Chondrocyte (in vitro differentiated cells): Measurements from ENCODE around the gene ZNF385B. TPM values are rescaled to one million over a fixed set of nuclear protein-coding genes. Genes with fewer than 3 reads are reported as not detected.
A peak's percentile ranks its signal among the peaks of the same experiment; 100 is the strongest.

Source experiments
- DNase-seq: peaks from one replicate; pipeline ENCODE4 v3.0.0; 2021; ENCODE audit warnings: mixed read lengths, low spot score
- H3K27ac Mint-ChIP-seq: one replicate; pipeline ENCODE4 v1.8.0; 2021; ENCODE audit warnings: mild to moderate bottlenecking, moderate library complexity, mixed read lengths; ENCODE audit not compliant: unreplicated experiment
- H3K27me3 Mint-ChIP-seq: 2 replicates; pipeline ENCODE4 v1.8.0; 2021; ENCODE audit warnings: low read depth, mixed read lengths
- H3K36me3 Mint-ChIP-seq: 2 replicates; pipeline ENCODE4 v1.8.0; 2021; ENCODE audit warnings: low read depth, mixed read lengths
- H3K4me1 Mint-ChIP-seq: 2 replicates; pipeline ENCODE4 v1.8.0; 2021; ENCODE audit warnings: low read depth, mild to moderate bottlenecking, mixed read lengths
- H3K4me3 Mint-ChIP-seq: one replicate; pipeline ENCODE4 v1.8.0; 2021; ENCODE audit warnings: mild to moderate bottlenecking, moderate library complexity, mixed read lengths; ENCODE audit not compliant: unreplicated experiment
- H3K9me3 Mint-ChIP-seq: 2 replicates; pipeline ENCODE4 v1.8.0; 2021; ENCODE audit warnings: low read depth, mixed read lengths
- CTCF ChIP-seq: fragments of 200-600 bp; sonication (generic); IDR thresholded peaks from 2 replicates; pipeline ENCODE4 v1.5.0; 2021; ENCODE audit warnings: antibody characterized with exemption, mild to moderate bottlenecking, moderate library complexity
- total RNA-seq: library from RNA; stranded (reverse); gene quantifications from 3 replicates; pipeline ENCODE4 v1.2.1, GENCODE V29; 2021

ZNF385B gene
- total RNA-seq, 1 donor from 2014 or later = 0.25 TPM

- peaks cover 8% of the 10 kb centered on the region for H3K4me1 Mint-ChIP-seq
- no peak for TF ChIP-seq CTCF
- peaks cover 60% of the 10 kb centered on the region for H3K27me3 Mint-ChIP-seq
- no peaks in the 10 kb centered on the region for H3K9me3 Mint-ChIP-seq
- no peak overlapping the region for H3K27ac Mint-ChIP-seq
- H3K36me3 Mint-ChIP-seq = no peaks in the 10 kb centered on the region
- no peak overlapping the region for H3K4me3 Mint-ChIP-seq
- no peak for DNase-seq
Measured at GRCh38 chr2:179855673-179856072, 5.7 kb downstream of the ZNF385B start.

GRCh38 chr2:179854891-179855290, 6.5 kb downstream of the ZNF385B start:
- H3K4me3 Mint-ChIP-seq = no peak overlapping the region
- no peaks in the 10 kb centered on the region for H3K9me3 Mint-ChIP-seq
- H3K27ac Mint-ChIP-seq = no peak overlapping the region
- no peak for DNase-seq
- H3K27me3 Mint-ChIP-seq = peaks cover 53% of the 10 kb centered on the region
- no peaks in the 10 kb centered on the region for H3K36me3 Mint-ChIP-seq
- peaks cover 8% of the 10 kb centered on the region for H3K4me1 Mint-ChIP-seq
- no peak for TF ChIP-seq CTCF

GRCh38 chr2:179853108-179853507, 8.3 kb downstream of the ZNF385B start:
- no peak for TF ChIP-seq CTCF
- H3K4me1 Mint-ChIP-seq = peaks cover 8% of the 10 kb centered on the region
- H3K27me3 Mint-ChIP-seq = peaks cover 37% of the 10 kb centered on the region
- H3K9me3 Mint-ChIP-seq = no peaks in the 10 kb centered on the region
- DNase-seq = no peak
- no peak overlapping the region for H3K4me3 Mint-ChIP-seq
- H3K36me3 Mint-ChIP-seq = no peaks in the 10 kb centered on the region
- no peak overlapping the region for H3K27ac Mint-ChIP-seq

- TF ChIP-seq CTCF = peak; percentile 78
- Mint-ChIP-seq H3K4me3 (no peak overlapping the region), H3K4me1 (peaks cover 8% of the 10 kb centered on the region), H3K27me3 (peaks cover 19% of the 10 kb centered on the region), H3K9me3 (no peaks in the 10 kb centered on the region), H3K36me3 (no peaks in the 10 kb centered on the region), H3K27ac (no peak overlapping the region)
- DNase-seq = no peak
Measured at GRCh38 chr2:179850188-179850587, 11.2 kb downstream of the ZNF385B start.

GRCh38 chr2:179849719-179850118, 11.7 kb downstream of the ZNF385B start:
- Mint-ChIP-seq H3K27ac (no peak overlapping the region), H3K36me3 (no peaks in the 10 kb centered on the region), H3K27me3 (peaks cover 15% of the 10 kb centered on the region), H3K4me1 (peaks cover 8% of the 10 kb centered on the region), H3K4me3 (no peak overlapping the region), H3K9me3 (no peaks in the 10 kb centered on the region)
- no peak for DNase-seq
- no peak for TF ChIP-seq CTCF
